Measurements from ENCODE around the gene CNTD1. TPM values are rescaled to one million over a fixed set of nuclear protein-coding genes. Genes with fewer than 3 reads are reported as not detected.

The CNTD1 gene
- total and polyA plus RNA-seq, 2 experiments from 2014 or later = 1.2 to 2.4 TPM

DNA sequence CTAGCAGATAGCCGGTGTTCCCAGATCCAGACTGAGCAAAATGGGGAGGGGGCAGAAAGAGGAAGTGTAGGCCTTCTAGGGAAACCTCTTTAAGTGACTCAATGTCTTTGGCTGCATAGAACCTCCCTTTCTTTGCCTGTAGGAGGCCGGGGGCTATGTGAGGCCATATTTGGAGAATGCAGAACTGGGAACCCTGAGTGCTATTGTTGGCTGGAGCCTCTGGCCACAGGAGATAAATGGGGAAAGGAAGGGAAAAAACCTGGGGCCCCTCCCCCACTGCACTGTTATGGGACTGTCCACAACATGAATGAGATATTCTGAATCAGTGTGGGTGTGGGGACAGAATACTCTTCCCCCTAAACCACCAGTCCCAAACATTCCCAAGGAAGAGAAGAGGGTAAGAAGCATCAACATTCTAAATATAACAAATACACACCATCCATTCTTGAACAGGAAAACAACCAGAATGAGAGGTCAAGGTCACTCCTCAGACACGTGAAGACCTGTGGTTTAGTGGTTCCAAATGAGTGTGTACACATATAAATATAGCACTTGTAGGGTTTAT lies 23.0 kb upstream of the CNTD1 start:
- no peak for DNase-seq (ENCODE audit: low spot score)
- H4K20me1 ChIP-seq (ENCODE audit: insufficient read depth, poor library complexity, severe bottlenecking) = no peaks in the 10 kb centered on the region
- H2AFZ ChIP-seq = no peak overlapping the region
- H3K79me2 ChIP-seq = peaks cover 7% of the 10 kb centered on the region
- H3K4me3 ChIP-seq = no peak overlapping the region
- no peak overlapping the region for H3K4me2 ChIP-seq
- H3K9me2 ChIP-seq (replicated peaks; ENCODE audit: insufficient read depth) = no peaks in the 10 kb centered on the region
- TF ChIP-seq EZH2 (IDR thresholded peaks at IDR 0.05; ENCODE audit: borderline replicate concordance) (no peak), EZH2phosphoT487 (IDR thresholded peaks at IDR 0.05; ENCODE audit: low read depth, severe bottlenecking, unreplicated experiment) (no peak)
- TF ChIP-seq, protein P1, sequence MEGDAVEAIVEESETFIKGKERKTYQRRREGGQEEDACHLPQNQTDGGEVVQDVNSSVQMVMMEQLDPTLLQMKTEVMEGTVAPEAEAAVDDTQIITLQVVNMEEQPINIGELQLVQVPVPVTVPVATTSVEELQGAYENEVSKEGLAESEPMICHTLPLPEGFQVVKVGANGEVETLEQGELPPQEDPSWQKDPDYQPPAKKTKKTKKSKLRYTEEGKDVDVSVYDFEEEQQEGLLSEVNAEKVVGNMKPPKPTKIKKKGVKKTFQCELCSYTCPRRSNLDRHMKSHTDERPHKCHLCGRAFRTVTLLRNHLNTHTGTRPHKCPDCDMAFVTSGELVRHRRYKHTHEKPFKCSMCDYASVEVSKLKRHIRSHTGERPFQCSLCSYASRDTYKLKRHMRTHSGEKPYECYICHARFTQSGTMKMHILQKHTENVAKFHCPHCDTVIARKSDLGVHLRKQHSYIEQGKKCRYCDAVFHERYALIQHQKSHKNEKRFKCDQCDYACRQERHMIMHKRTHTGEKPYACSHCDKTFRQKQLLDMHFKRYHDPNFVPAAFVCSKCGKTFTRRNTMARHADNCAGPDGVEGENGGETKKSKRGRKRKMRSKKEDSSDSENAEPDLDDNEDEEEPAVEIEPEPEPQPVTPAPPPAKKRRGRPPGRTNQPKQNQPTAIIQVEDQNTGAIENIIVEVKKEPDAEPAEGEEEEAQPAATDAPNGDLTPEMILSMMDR (IDR thresholded peaks at IDR 0.05; ENCODE audit: poor library complexity) = no peak
- no peak overlapping the region for H3K27ac ChIP-seq
- 89% methylated on average over 3 of the region's 3 CpGs for WGBS (ENCODE audit: low lambda C conversion rate, missing lambda C conversion rate)
- no peaks in the 10 kb centered on the region for H3K36me3 ChIP-seq (replicated peaks; ENCODE audit: insufficient read depth, low read depth)
- H3K27me3 ChIP-seq = no peaks in the 10 kb centered on the region
- H3K4me1 ChIP-seq (ENCODE audit: insufficient read depth) = peaks cover 4% of the 10 kb centered on the region
- no peaks in the 10 kb centered on the region for H3K9me3 ChIP-seq (ENCODE audit: low read depth)

- Histone ChIP-seq H3K4me2 (no peak overlapping the region), H3K27me3 (peaks cover 11% of the 10 kb centered on the region), H3K9me2 (replicated peaks; ENCODE audit: insufficient read depth) (no peaks in the 10 kb centered on the region), H3K79me2 (peaks cover 7% of the 10 kb centered on the region), H3K4me1 (ENCODE audit: insufficient read depth) (peaks cover 17% of the 10 kb centered on the region), H2AFZ (no peak overlapping the region), H3K4me3 (no peak overlapping the region), H4K20me1 (ENCODE audit: insufficient read depth, poor library complexity, severe bottlenecking) (no peaks in the 10 kb centered on the region), H3K9me3 (ENCODE audit: low read depth) (no peaks in the 10 kb centered on the region), H3K27ac (no peak overlapping the region), H3K36me3 (replicated peaks; ENCODE audit: insufficient read depth, low read depth) (no peaks in the 10 kb centered on the region)
- WGBS (ENCODE audit: low lambda C conversion rate, missing lambda C conversion rate) = 95% methylated on average over 5 of the region's 5 CpGs
- DNase-seq (ENCODE audit: low spot score) = no peak
- TF ChIP-seq, protein P1 (IDR thresholded peaks at IDR 0.05; ENCODE audit: poor library complexity) = no peak
- TF ChIP-seq EZH2phosphoT487 (IDR thresholded peaks at IDR 0.05; ENCODE audit: low read depth, severe bottlenecking, unreplicated experiment) = no peak
- no peak for TF ChIP-seq EZH2 (IDR thresholded peaks at IDR 0.05; ENCODE audit: borderline replicate concordance)
These were observed 20.1 kb upstream of the CNTD1 start for GRCh38 chr17:42778570-42778969.

DNA sequence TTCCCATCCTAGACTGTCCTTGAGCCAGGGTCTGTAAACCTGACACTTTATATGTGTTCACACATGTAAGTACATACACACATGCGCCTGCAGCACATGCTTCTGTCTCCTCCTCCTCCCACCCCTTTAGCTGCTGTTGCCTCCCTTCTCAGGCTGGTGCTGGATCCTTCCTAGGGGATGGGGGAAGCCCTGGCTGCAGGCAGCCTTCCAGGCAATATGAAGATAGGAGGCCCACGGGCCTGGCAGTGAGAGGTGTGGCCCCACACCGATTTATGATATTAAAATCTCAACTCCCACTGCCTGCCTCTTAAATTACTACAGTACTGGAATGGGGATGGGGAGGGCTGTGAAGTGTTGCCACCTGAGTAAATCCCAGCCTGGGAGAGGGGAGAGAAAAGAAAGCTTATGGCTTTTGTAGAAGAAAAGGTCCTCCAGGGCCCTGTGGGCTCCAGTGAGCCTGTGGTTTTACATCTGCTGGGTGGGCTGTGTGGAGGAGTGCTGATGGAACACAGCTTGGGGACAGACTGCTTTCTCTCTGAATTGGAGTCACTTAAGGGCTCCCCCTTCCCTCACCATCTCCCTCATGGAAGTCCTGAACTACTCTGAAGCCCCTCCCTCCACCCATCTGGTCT lies 19.2 kb upstream of the CNTD1 start:
- Histone ChIP-seq H3K27me3 (peaks cover 11% of the 10 kb centered on the region), H3K36me3 (replicated peaks; ENCODE audit: insufficient read depth, low read depth) (no peaks in the 10 kb centered on the region), H3K4me2 (peak overlapping the region; percentile 99), H3K9me3 (ENCODE audit: low read depth) (no peaks in the 10 kb centered on the region), H4K20me1 (ENCODE audit: insufficient read depth, poor library complexity, severe bottlenecking) (no peaks in the 10 kb centered on the region), H3K79me2 (peaks cover 1% of the 10 kb centered on the region), H3K9me2 (replicated peaks; ENCODE audit: insufficient read depth) (no peaks in the 10 kb centered on the region), H2AFZ (no peak overlapping the region), H3K27ac (peak overlapping the region; percentile 82), H3K4me3 (no peak overlapping the region), H3K4me1 (ENCODE audit: insufficient read depth) (peaks cover 17% of the 10 kb centered on the region)
- TF ChIP-seq, protein P1 (IDR thresholded peaks at IDR 0.05; ENCODE audit: poor library complexity) = no peak
- no peak for TF ChIP-seq EZH2 (IDR thresholded peaks at IDR 0.05; ENCODE audit: borderline replicate concordance)
- no peak for TF ChIP-seq EZH2phosphoT487 (IDR thresholded peaks at IDR 0.05; ENCODE audit: low read depth, severe bottlenecking, unreplicated experiment)
- 84% methylated on average over 3 of the region's 3 CpGs for WGBS (ENCODE audit: low lambda C conversion rate, missing lambda C conversion rate)
- no peak for DNase-seq (ENCODE audit: low spot score)

All from hepatocyte (in vitro differentiated cells).